GM18873 (cell line): Measurements from ENCODE around the gene ADAMTS3.

Source experiments
- ATAC-seq: cut with Tn5 transposase; IDR thresholded peaks from one replicate; pipeline ENCODE4 v1.9.1; 2021; ENCODE audit warnings: mild to moderate bottlenecking, moderate library complexity, moderate number of reproducible peaks; ENCODE audit not compliant: unreplicated experiment, low FRiP score

The ADAMTS3 gene

DNA sequence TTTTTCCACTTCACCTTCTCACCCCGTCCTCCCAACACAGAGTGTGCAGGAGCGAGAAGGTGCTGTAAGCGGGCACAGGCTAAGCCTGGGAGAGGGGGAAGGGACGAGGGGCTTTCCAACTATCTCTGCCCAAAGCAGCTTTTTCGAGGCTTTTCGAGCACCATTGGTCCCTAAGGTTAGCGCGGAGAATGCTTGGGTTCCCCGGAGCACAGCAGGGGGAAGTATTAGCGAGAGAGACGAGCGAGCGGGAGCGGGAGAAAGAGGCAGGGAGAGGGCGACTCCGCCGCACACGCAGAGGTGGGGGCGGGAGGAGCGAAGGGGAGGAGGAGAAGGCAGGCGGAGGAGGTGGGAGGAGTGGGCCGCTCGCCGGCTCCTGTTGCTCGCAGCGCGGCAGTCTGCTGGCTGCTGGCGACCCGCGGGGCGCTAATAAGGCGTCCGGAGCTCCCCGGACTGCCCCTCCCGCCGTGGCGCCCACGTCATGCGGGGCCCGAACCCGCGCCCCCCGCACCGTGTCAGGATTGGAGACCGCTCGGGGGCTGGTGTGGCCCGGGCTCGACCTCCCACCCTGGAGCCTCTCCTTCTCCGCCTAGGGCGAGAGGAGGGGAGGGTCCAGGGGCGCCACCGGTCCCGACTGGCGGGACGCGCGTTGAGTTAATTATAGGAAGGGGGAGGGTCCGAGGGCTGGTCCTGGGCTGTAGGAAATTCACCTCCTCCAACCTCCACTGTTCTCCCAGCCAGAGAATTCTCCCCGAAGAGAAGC is at the start of gene ADAMTS3:
TSS of gene ADAMTS3 (minus strand) at position 263 of the 760 bp plus-strand sequence. CDS start 459 bp downstream, outside the sequence.
- no peak for ATAC-seq

DNA sequence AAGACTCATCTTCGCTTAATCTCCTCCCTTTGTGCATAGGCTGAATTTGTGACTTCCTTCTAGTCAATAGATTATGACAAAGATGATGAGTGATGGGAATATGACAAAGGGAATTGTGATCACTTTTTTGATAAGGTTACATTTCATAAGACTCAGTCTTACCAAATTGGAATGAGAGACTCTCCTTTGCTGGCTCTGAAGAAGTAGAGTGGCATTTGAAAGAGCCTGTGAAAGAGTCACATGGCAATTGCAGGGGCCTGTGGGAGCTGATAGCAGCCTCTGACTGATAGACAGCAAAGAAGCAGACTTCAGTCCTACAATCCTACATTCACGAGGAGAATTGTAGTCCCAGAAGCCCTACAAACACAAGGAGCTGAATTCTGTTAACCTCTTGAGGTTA is 44.9 kb upstream of the ADAMTS3 start:
- no peak for ATAC-seq

DNA sequence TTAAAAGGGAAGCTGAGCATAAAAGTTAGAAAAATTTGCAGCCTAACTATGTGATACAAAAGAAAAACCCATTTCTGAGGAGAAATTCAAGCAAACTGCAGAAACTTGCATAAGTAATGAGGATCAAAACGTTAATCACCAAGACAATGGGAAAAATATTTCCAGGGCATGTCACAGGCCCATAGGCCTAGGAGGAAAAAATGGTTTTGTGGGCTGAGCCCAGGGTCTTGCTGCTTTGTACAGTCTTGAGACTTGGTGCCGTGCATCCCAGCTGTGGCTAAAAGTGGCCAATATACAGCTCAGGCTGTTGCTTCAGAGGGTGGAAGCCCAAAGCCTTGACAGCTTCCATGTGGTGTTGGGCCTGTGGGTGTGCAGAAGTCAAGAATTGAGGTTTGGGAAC is 37.7 kb upstream of the ADAMTS3 start:
- ATAC-seq, result no peak

DNA sequence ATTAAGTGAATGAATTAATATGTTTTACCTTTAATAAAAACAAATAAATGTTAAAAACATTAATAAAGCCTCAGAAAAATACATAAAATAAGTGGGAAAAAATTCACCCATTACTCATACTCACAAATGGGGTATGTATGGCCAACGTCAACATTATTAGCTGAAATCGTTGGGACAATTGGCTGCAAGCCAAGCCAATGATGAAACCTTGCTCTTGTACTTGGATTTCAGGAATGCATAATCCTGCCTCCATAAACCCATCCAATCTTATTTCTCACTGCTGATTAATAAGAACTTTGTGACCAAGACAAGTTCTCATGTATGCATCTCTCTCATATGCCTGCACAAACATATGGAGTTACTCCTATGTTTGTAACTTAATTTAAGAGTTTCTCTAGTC is 35.3 kb upstream of the ADAMTS3 start:
- ATAC-seq, result no peak

DNA sequence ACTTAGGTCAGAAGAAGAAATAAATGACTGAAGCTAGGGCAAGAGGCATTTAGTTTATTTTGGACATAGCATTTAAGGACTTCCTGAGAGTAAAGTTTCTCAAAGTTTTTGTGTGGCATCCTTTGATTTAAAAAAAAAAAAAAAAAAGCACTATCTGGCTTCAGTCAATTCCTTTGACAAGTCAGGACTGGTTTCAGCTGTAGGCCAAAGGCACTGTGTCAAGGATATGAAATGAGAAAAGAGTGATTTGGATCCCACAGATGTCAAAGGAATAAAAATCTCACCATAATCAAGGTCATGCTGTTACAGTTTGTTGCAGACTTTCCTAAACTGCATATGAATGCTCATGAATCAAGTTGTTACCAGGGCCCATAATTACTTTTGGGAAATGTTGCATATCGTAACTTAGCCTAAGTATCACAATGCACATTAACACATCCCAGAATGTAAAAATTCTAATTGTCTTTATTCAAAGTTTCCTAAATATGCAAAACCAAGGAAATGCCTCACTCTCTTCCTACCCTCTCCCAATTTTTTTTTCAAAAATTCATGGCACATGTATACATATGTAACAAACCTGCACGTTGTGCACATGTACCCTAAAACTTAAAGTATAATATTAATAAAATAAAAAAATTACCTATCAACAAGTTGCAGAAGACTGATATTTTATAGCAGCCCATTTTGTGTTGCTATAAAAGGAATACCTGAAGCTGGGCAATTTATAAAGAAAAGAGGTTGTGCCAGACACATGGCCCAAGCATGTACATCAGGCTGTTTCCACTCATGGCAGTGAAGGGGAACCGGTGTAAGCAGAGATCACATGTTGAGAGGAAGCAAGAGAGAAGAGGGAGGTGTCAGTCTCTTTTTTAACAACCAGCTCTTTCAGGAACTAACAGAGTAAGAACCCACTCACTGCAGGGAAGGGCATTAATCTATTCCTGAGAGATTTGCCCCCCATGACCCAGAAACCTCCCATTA is 33.7 kb upstream of the ADAMTS3 start:
- no peak for ATAC-seq

DNA sequence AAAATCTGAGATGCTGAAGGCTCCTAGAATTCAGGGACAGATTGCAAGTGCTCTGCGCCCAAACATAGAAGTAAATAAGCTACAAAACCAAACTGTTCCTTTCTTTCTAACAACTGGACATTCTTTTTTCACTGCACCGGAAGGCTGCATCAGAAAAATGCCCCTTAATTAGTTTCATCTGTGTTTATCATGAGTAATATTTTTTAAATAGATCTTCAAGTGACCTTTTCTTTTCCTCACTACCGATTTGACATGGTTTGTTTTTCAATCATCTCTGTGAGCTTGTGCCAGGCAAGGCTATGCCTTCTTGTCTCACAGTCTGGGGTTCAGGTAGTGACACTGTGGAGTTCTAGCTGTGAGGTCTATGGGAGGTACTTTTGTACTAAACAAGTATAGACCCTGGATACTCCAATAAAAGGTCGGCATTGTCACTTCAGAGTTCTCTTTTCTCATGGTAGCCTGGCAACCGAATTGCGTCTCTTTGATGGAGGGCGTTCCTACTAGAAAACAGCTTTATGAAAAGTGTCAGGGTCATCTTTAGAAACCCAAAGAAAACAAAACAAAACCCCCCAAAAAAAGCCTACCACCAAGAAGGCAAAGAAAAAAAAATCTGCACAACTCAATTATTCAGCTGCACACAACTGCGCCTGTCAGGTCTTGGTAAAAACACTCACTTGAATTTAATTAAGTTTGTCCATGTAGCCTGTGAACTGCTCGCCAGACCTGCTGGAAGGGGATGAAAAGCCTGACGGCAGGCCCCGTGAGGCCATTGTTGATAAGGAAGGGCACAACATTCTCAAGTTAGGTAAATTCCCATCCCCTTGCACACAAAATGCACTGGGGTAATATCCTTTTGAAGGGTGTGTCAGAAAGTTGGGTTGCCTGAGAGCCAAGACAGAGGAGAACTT is 22.8 kb upstream of the ADAMTS3 start:
- ATAC-seq, result no peak

DNA sequence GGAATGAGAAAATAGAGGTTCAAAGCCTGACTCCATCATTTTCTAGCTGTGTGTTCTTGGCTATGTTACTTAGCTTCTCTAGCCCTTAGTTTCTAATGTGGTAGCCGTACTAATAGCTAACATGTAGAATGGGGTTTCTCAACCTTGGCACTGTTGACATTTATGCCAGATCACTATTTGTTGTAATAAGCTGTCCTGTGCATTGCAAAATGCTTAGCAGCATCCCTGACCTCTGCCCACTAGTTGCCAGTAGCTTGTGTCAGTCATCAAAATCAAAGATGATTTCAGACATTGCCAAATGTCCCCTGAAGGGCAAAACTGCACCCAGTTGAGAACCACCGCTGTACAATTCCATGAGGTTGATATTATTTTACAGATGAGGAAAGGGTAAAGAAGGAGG is 18.3 kb upstream of the ADAMTS3 start:
- no peak for ATAC-seq

DNA sequence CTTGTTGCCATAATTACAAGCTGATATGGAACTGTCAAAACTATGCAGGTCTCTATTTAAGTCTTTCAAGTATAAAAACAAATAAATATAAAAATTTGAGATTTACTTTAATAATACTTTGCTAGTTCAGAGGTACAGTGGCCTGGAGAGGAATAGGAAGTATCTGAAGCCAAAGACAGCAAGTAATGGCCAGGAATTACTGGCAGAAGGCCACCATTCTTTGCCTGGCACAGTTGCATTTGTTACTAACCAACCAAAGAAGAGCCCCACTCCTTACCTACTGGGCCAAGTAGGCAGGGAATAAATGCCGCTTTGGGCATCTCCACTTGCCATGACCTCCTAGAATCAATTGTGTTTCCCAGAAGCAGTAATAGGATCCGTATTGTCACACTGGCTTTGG is 13.8 kb upstream of the ADAMTS3 start:
- no peak for ATAC-seq

DNA sequence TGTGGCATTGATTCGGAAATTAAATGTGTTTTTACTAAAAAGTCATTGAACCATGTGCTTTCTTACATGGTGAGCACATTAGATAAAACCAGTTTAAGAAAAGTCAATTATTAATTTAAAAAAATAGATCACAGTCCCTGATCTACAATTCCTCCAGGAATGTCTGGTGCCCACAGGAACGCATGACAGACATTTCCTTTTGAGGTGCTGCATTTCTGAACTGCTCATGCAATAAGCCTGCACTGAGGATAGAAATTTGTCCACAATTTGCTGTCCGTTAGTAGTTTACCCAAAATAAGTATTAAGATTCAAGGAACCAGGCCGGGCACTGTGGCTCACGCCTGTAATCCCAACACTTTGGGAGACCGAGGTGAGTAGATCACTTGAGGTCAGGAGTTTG is 8.2 kb upstream of the ADAMTS3 start:
- no peak for ATAC-seq

DNA sequence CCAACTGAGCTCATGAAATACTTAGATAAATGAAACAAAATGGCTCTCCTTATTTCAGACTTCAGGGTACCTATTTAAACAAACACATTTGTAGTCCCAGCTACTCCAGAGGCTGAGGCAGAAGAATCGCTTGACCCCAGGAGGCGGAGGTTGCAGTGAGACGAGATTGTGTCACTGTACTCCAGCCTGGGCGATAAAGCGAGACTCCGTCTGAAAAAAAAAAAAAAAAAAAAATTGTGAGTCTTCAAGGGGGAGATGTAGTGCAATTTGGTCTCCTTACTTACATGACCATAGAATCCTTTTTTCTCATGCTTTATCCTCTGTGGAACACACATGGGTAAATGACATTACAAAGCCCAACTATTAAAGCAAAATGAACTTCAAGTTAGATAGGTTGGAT is 2.3 kb upstream of the ADAMTS3 start:
- ATAC-seq, result no peak

DNA sequence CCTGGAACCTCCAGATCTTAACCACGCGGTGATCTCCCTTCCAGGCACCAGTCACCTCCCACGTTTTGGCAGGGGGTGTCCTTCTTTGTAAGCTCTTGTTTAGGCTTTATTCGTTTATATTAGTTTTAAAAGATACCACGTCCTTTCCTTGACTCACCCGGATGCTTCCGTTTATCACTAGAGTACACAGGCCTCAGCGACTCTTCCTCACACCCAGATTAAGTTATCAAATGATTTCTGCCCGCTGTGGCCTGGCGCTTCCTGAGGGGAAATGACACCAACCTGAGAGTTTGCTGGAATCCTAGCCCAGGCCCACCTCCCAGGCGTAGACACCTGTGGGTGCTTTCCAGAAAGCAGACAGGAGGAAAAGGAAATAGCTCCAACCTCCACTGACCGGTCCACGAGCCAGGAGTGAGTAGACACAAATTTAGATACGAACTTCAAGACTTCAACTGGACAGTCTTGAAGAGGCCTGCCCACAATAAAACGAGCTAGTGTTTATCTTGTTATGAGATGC is 756 bp upstream of the ADAMTS3 start:
- ATAC-seq, result no peak

DNA sequence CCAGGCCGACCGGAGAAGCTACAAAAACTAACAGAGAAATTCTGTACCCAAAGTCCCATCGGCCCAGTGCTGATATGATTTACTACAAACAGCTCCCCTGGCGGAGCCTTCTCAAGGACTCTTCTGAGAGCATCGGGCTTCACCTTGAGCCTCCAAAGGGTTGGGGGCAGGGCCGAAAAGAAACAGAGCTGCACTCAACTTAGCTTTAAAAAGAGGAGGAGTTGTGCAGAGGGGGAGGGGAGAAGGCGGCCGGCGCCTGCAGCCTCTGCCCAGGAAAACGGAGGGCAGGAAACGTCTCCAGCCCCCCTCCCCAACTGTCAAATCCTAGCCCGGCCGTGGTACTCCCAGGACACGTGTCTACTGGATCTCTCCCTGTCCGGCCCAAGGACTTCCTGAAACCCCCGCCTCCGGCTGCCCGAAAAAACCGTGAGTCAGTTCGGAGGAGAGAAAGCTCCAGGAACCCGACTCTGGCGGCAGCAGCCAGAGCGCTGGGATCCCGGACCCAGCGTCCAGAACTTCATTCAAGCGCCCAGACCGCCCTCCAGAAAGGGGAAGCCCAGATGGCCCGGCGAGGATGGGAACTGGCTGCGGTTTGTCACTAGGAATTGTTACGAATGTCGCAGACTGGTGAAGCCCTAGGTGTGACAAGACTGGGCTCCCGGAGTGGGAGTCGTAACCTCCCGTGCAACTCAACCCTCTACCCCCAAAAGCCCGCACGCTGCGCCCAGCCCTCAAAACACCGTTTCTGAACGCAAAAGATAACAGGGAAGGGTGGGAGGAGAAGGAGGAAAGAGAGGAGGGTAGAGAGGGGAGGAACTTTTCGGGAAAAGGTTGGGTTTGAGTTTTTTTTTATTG is 973 bp downstream of the ADAMTS3 start:
- ATAC-seq, result peak; percentile 54

DNA sequence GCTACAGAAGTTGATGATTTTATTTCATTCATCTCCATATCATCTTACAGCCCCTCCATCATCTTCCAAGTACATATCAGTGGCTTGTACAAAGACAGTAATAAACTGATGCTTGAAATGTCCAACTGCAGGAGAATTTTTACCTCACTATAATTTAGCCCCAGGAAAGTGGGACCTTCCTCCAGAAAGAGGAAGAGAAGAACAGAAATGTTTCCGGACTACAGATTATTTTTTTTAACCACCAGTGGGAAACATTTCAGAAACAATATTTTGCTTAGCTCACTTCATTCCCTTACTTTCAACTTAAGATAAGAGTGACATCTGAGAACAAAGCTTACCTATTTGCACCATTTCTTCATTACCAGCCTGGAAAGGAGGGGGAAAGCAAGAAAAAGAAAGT is 2.0 kb downstream of the ADAMTS3 start:
- no peak for ATAC-seq

DNA sequence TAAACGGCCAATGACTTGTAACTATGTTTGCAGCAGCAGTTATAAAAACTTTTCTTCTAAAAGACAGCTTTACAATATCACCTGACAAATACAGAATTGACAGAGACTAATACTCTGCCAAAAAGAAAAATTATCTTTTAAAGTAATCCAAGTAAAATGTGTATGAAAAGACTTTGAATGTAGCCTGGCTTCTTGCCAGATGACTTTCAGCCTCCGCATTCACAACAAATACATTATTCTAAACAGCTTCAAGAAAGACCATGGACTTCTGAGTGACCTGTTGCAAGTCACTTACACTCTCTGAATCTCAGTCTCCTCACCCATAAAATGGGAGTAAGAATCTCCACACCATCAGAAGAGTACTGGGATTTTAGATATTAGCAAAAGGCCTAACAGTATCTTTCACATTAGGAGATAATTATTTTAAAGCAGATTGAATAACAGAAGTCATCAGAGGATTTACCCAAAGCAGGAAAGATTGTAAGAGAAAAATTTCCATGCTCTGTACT is 2.5 kb downstream of the ADAMTS3 start:
- no peak for ATAC-seq

DNA sequence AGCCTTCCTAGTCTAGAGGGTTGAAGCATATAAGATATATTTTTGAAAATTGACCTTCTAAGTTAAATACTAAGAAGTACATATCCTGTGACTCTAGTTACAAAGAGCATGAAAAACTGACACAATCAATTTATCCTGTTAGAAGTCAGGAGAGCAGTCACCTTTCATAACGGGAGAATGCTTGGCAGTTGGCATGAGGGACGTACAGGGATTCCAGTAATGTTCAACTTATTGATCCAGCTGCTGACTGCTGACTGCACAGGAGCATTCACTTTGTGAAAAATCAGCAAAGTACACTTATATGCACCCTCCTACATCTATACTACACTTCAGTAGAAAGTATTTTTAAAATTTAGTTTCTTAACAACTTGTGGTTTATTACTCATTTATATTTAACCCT is 4.2 kb downstream of the ADAMTS3 start:
- ATAC-seq, result no peak

DNA sequence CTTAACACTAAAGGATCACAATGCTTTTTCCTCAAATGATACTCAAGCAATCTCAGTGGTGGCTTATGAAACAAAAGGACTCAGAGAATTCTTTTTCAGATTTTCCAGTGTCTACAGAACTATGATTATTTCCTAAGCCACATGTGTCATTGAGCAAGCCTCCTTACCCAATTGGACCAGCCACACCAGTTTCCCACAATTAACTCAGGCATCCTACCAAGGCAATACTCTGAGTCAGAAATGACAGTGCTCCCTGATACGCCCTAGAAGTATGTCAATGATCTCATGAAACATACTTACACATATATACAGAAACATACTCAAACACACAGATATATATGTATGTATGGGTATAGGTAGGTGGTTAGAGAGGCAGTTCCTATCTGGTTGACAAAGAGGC is 4.8 kb downstream of the ADAMTS3 start:
- no peak for ATAC-seq

DNA sequence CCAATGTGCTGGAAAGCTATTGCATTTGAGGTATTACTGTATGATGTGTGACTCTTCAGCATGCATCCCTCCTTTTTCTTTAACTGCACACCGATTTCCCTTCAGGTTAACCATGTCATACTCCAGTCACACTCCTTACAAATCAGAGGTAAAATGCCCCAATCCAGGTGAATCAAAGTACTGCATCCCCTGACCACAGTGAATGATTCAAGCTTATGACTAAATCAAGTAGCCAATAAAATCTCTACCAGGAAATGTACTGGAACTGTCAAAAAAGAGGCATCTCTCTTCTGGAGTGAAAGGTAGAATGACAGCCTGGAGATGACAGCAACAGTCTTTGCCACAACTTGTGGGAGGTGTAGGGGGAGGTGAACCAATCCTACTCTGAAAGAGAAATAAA is 10.4 kb downstream of the ADAMTS3 start:
- no peak for ATAC-seq

DNA sequence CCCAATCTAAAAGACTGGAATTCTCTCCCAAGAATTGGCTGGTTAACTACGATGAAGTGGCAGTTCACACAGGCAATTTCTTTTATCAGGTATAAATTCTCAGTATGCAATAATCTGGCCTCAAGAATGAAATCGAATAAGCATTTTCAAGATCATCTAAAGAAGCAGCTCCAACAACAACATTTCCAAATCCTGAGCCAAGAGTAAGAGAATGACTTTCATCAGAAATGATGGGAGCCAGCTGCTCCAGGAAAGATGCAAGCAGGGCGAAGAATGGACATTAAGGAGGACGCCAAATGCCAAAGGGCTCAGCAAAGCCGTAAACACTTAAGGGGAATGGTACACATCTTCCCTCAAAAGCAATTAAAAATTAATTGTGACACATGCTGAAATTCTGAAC is 12.0 kb downstream of the ADAMTS3 start:
- ATAC-seq, result no peak

DNA sequence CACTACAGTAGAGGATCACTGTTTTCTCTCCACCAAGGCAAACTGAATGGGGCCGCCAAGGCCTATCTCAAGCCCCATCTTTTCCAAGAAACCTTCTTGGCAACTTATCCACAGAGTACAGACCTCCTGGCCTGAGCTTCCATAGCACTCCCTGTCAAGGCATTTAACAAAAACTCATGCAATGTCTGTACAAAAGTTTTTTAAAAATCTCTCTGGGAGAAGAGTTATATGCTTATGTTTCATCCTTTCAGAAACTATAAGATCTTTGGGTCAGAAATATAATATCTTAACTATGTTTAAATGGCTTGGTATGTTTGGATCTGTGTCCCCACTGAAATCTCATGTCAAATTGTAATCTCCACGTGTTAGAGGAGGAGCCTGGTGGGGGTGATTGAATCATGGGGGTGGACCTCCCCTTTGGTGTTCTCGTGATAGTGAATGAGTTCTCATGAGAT is 13.6 kb downstream of the ADAMTS3 start:
- no peak for ATAC-seq
